NT2/D1 (cell line): ENCODE data around the gene KLHL11.

Experiments
- YY1 ChIP-seq: IDR thresholded peaks from 2 replicates; pipeline ENCODE4 v1.6.1; 2011; ENCODE audit not compliant: insufficient read length, insufficient read depth
- ZNF274 ChIP-seq: IDR thresholded peaks from 2 replicates; pipeline ENCODE4 v1.6.1; 2011; ENCODE audit warnings: mild to moderate bottlenecking, low read depth, low read length

DNA sequence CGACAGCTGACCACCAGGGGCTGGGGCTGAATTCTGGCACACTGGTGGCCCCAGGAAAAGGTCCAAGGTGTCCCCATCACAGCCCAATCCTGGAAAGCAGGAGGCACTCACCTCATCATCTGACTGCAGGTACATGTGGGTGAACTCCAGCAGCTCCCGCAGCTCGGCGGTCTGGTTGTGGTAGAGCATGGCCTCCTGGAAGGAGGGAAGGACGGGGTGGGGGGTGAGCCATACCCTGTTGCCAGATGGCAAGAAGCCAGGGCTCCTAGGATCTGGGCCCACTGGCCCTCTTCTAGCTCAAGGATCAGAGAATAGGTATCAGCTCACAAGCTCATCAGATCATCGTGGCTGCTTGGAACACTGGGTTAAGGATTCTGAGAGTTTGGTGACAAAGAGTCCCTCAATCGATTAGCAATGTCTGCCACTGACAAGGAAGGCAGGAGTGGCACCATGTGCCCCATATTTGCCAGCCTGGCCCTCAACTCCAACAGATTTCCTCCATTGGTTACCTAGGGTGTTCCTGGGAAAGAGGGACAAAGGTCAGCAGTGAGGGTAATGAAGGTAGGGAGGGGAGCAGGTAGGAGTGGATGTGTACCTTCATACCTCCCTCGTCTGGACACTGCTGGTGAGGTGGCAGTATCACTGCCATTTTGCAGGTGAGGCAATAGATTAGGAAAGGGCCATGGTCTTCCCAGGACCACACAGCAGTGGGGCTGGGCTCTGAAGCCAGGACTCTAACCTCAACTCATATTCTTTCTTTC, 58.4 kb downstream of the KLHL11 start:
- TF ChIP-seq YY1 (no peak), ZNF274 (no peak)
